ENCODE results near the gene ADAMTS6.

ADAMTS6 gene

GRCh38 chr5:65104831-65105230, 376.9 kb downstream of the ADAMTS6 start:
- Histone ChIP-seq H4K8ac (ENCODE audit: low read depth, low read length) (no peak overlapping the region), H2BK120ac (ENCODE audit: low read depth, low read length) (peak overlapping the region; percentile 21), H3K18ac (ENCODE audit: low read length) (peak overlapping the region; percentile 45), H3K4me2 (ENCODE audit: low read length) (no peak overlapping the region), H3K4ac (ENCODE audit: low read depth, low read length) (no peak overlapping the region), H3K27ac (ENCODE audit: low read depth, low read length) (no peak overlapping the region), H3K4me1 (ENCODE audit: control insufficient read depth, low read depth, low read length) (peaks cover 17% of the 10 kb centered on the region), H3K4me3 (ENCODE audit: low read length) (no peak overlapping the region), H2BK5ac (ENCODE audit: low read length) (no peak overlapping the region), H3K79me1 (ENCODE audit: low read length) (no peaks in the 10 kb centered on the region), H3K79me2 (ENCODE audit: control insufficient read depth, insufficient read depth, low read length) (no peaks in the 10 kb centered on the region), H3K36me3 (ENCODE audit: control insufficient read depth, insufficient read depth, low read length) (no peaks in the 10 kb centered on the region), H2AK5ac (ENCODE audit: low read length) (no peak overlapping the region), H4K5ac (ENCODE audit: low read length) (no peak overlapping the region), H3K27me3 (ENCODE audit: insufficient read depth, low read length, poor library complexity) (no peaks in the 10 kb centered on the region), H3K56ac (ENCODE audit: low read length) (no peak overlapping the region), H2BK15ac (replicated peaks; ENCODE audit: low read depth) (no peak overlapping the region), H3K23ac (ENCODE audit: low read length) (no peak overlapping the region), H3K9ac (ENCODE audit: low read length) (no peak overlapping the region)
- no CpG with 5 or more reads among the region's 2 CpGs for WGBS (ENCODE audit: extremely low coverage, insufficient coverage, low lambda C conversion rate)
- no peak for DNase-seq

GRCh38 chr5:65103756-65104440, 377.8 kb downstream of the ADAMTS6 start:
- Histone ChIP-seq H3K4ac (ENCODE audit: low read depth, low read length) (peak overlapping the region; percentile 59), H3K56ac (ENCODE audit: low read length) (no peak overlapping the region), H3K27me3 (ENCODE audit: insufficient read depth, low read length, poor library complexity) (no peaks in the 10 kb centered on the region), H4K5ac (ENCODE audit: low read length) (no peak overlapping the region), H2BK15ac (replicated peaks; ENCODE audit: low read depth) (no peak overlapping the region), H3K79me2 (ENCODE audit: control insufficient read depth, insufficient read depth, low read length) (no peaks in the 10 kb centered on the region), H3K4me3 (ENCODE audit: low read length) (no peak overlapping the region), H2BK120ac (ENCODE audit: low read depth, low read length) (no peak overlapping the region), H3K4me1 (ENCODE audit: control insufficient read depth, low read depth, low read length) (peaks cover 17% of the 10 kb centered on the region), H3K79me1 (ENCODE audit: low read length) (no peaks in the 10 kb centered on the region), H3K23ac (ENCODE audit: low read length) (no peak overlapping the region), H4K8ac (ENCODE audit: low read depth, low read length) (no peak overlapping the region), H3K9ac (ENCODE audit: low read length) (no peak overlapping the region), H3K18ac (ENCODE audit: low read length) (peak overlapping the region; percentile 3), H2AK5ac (ENCODE audit: low read length) (no peak overlapping the region), H3K4me2 (ENCODE audit: low read length) (no peak overlapping the region), H2BK5ac (ENCODE audit: low read length) (peak overlapping the region; percentile 33), H3K36me3 (ENCODE audit: control insufficient read depth, insufficient read depth, low read length) (no peaks in the 10 kb centered on the region), H3K27ac (ENCODE audit: low read depth, low read length) (no peak overlapping the region)
- no peak for DNase-seq
- WGBS (ENCODE audit: extremely low coverage, insufficient coverage, low lambda C conversion rate): no CpG with 5 or more reads among the region's 15 CpGs

GRCh38 chr5:65102976-65103711, 378.6 kb downstream of the ADAMTS6 start:
- Histone ChIP-seq H3K4ac (ENCODE audit: low read depth, low read length) (peak overlapping the region; percentile 41), H4K5ac (ENCODE audit: low read length) (no peak overlapping the region), H3K4me1 (ENCODE audit: control insufficient read depth, low read depth, low read length) (peaks cover 17% of the 10 kb centered on the region), H2BK5ac (ENCODE audit: low read length) (no peak overlapping the region), H3K23ac (ENCODE audit: low read length) (no peak overlapping the region), H3K36me3 (ENCODE audit: control insufficient read depth, insufficient read depth, low read length) (no peaks in the 10 kb centered on the region), H3K4me3 (ENCODE audit: low read length) (no peak overlapping the region), H3K18ac (ENCODE audit: low read length) (peak overlapping the region; percentile 72), H4K8ac (ENCODE audit: low read depth, low read length) (peak overlapping the region; percentile 97), H3K27me3 (ENCODE audit: insufficient read depth, low read length, poor library complexity) (no peaks in the 10 kb centered on the region), H3K79me2 (ENCODE audit: control insufficient read depth, insufficient read depth, low read length) (no peaks in the 10 kb centered on the region), H3K56ac (ENCODE audit: low read length) (peak overlapping the region; percentile 70), H2BK120ac (ENCODE audit: low read depth, low read length) (no peak overlapping the region), H3K9ac (ENCODE audit: low read length) (peak overlapping the region; percentile 17), H2AK5ac (ENCODE audit: low read length) (no peak overlapping the region), H3K4me2 (ENCODE audit: low read length) (no peak overlapping the region), H3K27ac (ENCODE audit: low read depth, low read length) (peak overlapping the region; percentile 35), H2BK15ac (replicated peaks; ENCODE audit: low read depth) (no peak overlapping the region), H3K79me1 (ENCODE audit: low read length) (no peaks in the 10 kb centered on the region)
- WGBS (ENCODE audit: extremely low coverage, insufficient coverage, low lambda C conversion rate): no CpG with 5 or more reads among the region's 55 CpGs
- DNase-seq: peak; percentile 84

- Histone ChIP-seq H3K27ac (ENCODE audit: low read depth, low read length) (peak overlapping the region; percentile 35), H3K4me3 (ENCODE audit: low read length) (no peak overlapping the region)
- WGBS (ENCODE audit: extremely low coverage, insufficient coverage, low lambda C conversion rate): no CpG with 5 or more reads among the region's 17 CpGs
Observed at GRCh38 chr5:65102371-65102975, 379.2 kb downstream of the ADAMTS6 start.

GRCh38 chr5:65101632-65102100, 380.1 kb downstream of the ADAMTS6 start:
- Histone ChIP-seq H3K4ac (ENCODE audit: low read depth, low read length) (peak overlapping the region; percentile 21), H2BK5ac (ENCODE audit: low read length) (no peak overlapping the region), H2BK120ac (ENCODE audit: low read depth, low read length) (peak overlapping the region; percentile 69), H3K9ac (ENCODE audit: low read length) (no peak overlapping the region), H3K79me1 (ENCODE audit: low read length) (no peaks in the 10 kb centered on the region), H2AK5ac (ENCODE audit: low read length) (no peak overlapping the region), H3K79me2 (ENCODE audit: control insufficient read depth, insufficient read depth, low read length) (no peaks in the 10 kb centered on the region), H3K23ac (ENCODE audit: low read length) (no peak overlapping the region), H3K4me1 (ENCODE audit: control insufficient read depth, low read depth, low read length) (peaks cover 17% of the 10 kb centered on the region), H4K5ac (ENCODE audit: low read length) (no peak overlapping the region), H4K8ac (ENCODE audit: low read depth, low read length) (no peak overlapping the region), H3K4me3 (ENCODE audit: low read length) (no peak overlapping the region), H3K27ac (ENCODE audit: low read depth, low read length) (no peak overlapping the region), H3K18ac (ENCODE audit: low read length) (peak overlapping the region; percentile 88), H3K4me2 (ENCODE audit: low read length) (no peak overlapping the region), H2BK15ac (replicated peaks; ENCODE audit: low read depth) (no peak overlapping the region), H3K27me3 (ENCODE audit: insufficient read depth, low read length, poor library complexity) (no peaks in the 10 kb centered on the region), H3K36me3 (ENCODE audit: control insufficient read depth, insufficient read depth, low read length) (no peaks in the 10 kb centered on the region), H3K56ac (ENCODE audit: low read length) (peak overlapping the region; percentile 68)
- no CpG with 5 or more reads among the region's 8 CpGs for WGBS (ENCODE audit: extremely low coverage, insufficient coverage, low lambda C conversion rate)
- DNase-seq: no peak

More at GRCh38 chr5:65102371-65102975, 379.2 kb downstream of the ADAMTS6 start:
- Histone ChIP-seq H3K79me2 (ENCODE audit: control insufficient read depth, insufficient read depth, low read length) (no peaks in the 10 kb centered on the region), H4K8ac (ENCODE audit: low read depth, low read length) (peak overlapping the region; percentile 97), H3K9ac (ENCODE audit: low read length) (peak overlapping the region; percentile 17), H3K27me3 (ENCODE audit: insufficient read depth, low read length, poor library complexity) (no peaks in the 10 kb centered on the region), H3K4ac (ENCODE audit: low read depth, low read length) (no peak overlapping the region), H2BK15ac (replicated peaks; ENCODE audit: low read depth) (no peak overlapping the region), H3K4me2 (ENCODE audit: low read length) (no peak overlapping the region), H2AK5ac (ENCODE audit: low read length) (peak overlapping the region; percentile 37), H2BK5ac (ENCODE audit: low read length) (no peak overlapping the region), H3K23ac (ENCODE audit: low read length) (no peak overlapping the region), H3K79me1 (ENCODE audit: low read length) (no peaks in the 10 kb centered on the region), H3K4me1 (ENCODE audit: control insufficient read depth, low read depth, low read length) (peaks cover 17% of the 10 kb centered on the region), H4K5ac (ENCODE audit: low read length) (no peak overlapping the region), H3K56ac (ENCODE audit: low read length) (peak overlapping the region; percentile 70), H3K18ac (ENCODE audit: low read length) (peak overlapping the region; percentile 72), H3K36me3 (ENCODE audit: control insufficient read depth, insufficient read depth, low read length) (no peaks in the 10 kb centered on the region), H2BK120ac (ENCODE audit: low read depth, low read length) (peak overlapping the region; percentile 0)
- no peak for DNase-seq
